HepG2 (cell line): ENCODE data around the gene CHD9. TPM values are rescaled to one million over a fixed set of nuclear protein-coding genes. Genes with fewer than 3 reads are reported as not detected.

Experiments used
- EP300 ChIP-seq, 3 experiments: sonication (generic) in 1 of 3; formaldehyde crosslinking in 1 of 3; IDR thresholded peaks; 2 replicates each; pipeline versions ENCODE4 v1.5.1 to v1.6.1; 2011 to 2020; ENCODE audit warnings: low read depth in 2 of 3, low read length in 2 of 3, borderline replicate concordance in 1 of 3, improper control_type of control experiment in 1 of 3, mild to moderate bottlenecking in 1 of 3, missing genetic modification reagents in 1 of 3, moderate library complexity in 1 of 3
- KDM5A ChIP-seq: fragments of 200-600 bp; sonication (generic); IDR thresholded peaks from 2 replicates; pipeline ENCODE4 v1.7.0; 2018; ENCODE audit warnings: antibody characterized with exemption, mild to moderate bottlenecking, low read length, borderline replicate concordance
- NFYB ChIP-seq: sonication (generic); formaldehyde crosslinking; IDR thresholded peaks from 2 replicates; pipeline ENCODE4 v1.4.0; 2020; ENCODE audit warnings: missing genetic modification reagents
- NRL ChIP-seq: sonication (generic); formaldehyde crosslinking; IDR thresholded peaks from 2 replicates; pipeline ENCODE4 v1.5.0; 2020; ENCODE audit warnings: missing genetic modification reagents, mild to moderate bottlenecking, moderate library complexity, borderline replicate concordance
- PAXIP1 ChIP-seq: sonication (generic); formaldehyde crosslinking; conservative IDR thresholded peaks from 2 replicates; pipeline ENCODE4 v1.4.0; 2020; ENCODE audit warnings: mild to moderate bottlenecking, missing genetic modification reagents, moderate library complexity
- REPIN1 ChIP-seq: sonication (generic); formaldehyde crosslinking; IDR thresholded peaks from 2 replicates; pipeline ENCODE4 v1.8.0; 2022; ENCODE audit warnings: missing genetic modification reagents, low read depth, mild to moderate bottlenecking, borderline replicate concordance
- REXO4 ChIP-seq: sonication (generic); formaldehyde crosslinking; IDR thresholded peaks from 2 replicates; pipeline ENCODE4 v1.8.0; 2022; ENCODE audit warnings: missing genetic modification reagents, mild to moderate bottlenecking, borderline replicate concordance
- SMARCC2 ChIP-seq: fragments of 450-650 bp; IDR thresholded peaks from 2 replicates; pipeline ENCODE4 v1.6.1; 2017; ENCODE audit warnings: antibody characterized with exemption, mild to moderate bottlenecking
- UBTF ChIP-seq: sonication (generic); formaldehyde crosslinking; IDR thresholded peaks from 2 replicates; pipeline ENCODE4 v1.4.0; 2020; ENCODE audit warnings: mild to moderate bottlenecking, missing genetic modification reagents
- ZFP36L1 ChIP-seq: sonication (generic); formaldehyde crosslinking; IDR thresholded peaks from 2 replicates; pipeline ENCODE4 v1.8.0; 2022; ENCODE audit warnings: mild to moderate bottlenecking, missing genetic modification reagents, moderate library complexity
- ZNF124 ChIP-seq: sonication (generic); formaldehyde crosslinking; IDR thresholded peaks from 2 replicates; pipeline ENCODE4 v1.4.0; 2020; ENCODE audit warnings: missing genetic modification reagents
- ZNF644 ChIP-seq: IDR thresholded peaks from 2 replicates; pipeline ENCODE4 v1.6.1; 2016; ENCODE audit warnings: low read depth
- ZSCAN31 ChIP-seq: sonication (generic); formaldehyde crosslinking; IDR thresholded peaks from 2 replicates; pipeline ENCODE4 v1.5.0; 2020; ENCODE audit warnings: low read depth, mild to moderate bottlenecking, missing genetic modification reagents
- polyA plus RNA-seq, 8 experiments: library from polyadenylated mRNA; depleted of rRNA in 3 of 8; stranded (reverse) in 7 of 8; unstranded in 1 of 8; fragments of >200 nt; fragmentation: Illumina TruSeq in 4 of 8; extraction: Trizol in 4 of 8; gene quantifications; 2 replicates each; pipeline versions ENCODE4 v1.2.1 to v1.2.3, GENCODE V29; 2011 to 2016; ENCODE audit warnings: low read depth in 4 of 8, missing spikeins in 1 of 8, mixed read lengths in 1 of 8; ENCODE audit not compliant: insufficient read depth in 1 of 8
- total RNA-seq, 5 experiments: library from RNA; depleted of rRNA; stranded (reverse); fragments of >200 nt; fragmentation: Illumina TruSeq; extraction: Trizol; gene quantifications; 2 replicates each; pipeline ENCODE4 v1.2.3, GENCODE V29; 2016; ENCODE audit warnings: low read depth in 1 of 5
- TF ChIP-seq, protein P1 (sequence below): sonication (generic); formaldehyde crosslinking; IDR thresholded peaks from 2 replicates; pipeline ENCODE4 v1.5.1; 2020; ENCODE audit warnings: missing genetic modification reagents, mild to moderate bottlenecking, borderline replicate concordance
- TF ChIP-seq, protein P2 (sequence below): fragments of 450-650 bp; IDR thresholded peaks from 2 replicates; pipeline ENCODE4 v1.6.1; 2017; ENCODE audit warnings: mild to moderate bottlenecking
- TF ChIP-seq, protein P3 (sequence below): sonication (generic); formaldehyde crosslinking; IDR thresholded peaks from 2 replicates; pipeline ENCODE4 v1.4.0; 2020; ENCODE audit warnings: missing genetic modification reagents

The CHD9 gene
- total and polyA plus RNA-seq, 2 of the 13 experiments (the other 11 are each of a cell fraction or from before 2014, with no cell fraction given) = 23.4 to 27.7 TPM

DNA sequence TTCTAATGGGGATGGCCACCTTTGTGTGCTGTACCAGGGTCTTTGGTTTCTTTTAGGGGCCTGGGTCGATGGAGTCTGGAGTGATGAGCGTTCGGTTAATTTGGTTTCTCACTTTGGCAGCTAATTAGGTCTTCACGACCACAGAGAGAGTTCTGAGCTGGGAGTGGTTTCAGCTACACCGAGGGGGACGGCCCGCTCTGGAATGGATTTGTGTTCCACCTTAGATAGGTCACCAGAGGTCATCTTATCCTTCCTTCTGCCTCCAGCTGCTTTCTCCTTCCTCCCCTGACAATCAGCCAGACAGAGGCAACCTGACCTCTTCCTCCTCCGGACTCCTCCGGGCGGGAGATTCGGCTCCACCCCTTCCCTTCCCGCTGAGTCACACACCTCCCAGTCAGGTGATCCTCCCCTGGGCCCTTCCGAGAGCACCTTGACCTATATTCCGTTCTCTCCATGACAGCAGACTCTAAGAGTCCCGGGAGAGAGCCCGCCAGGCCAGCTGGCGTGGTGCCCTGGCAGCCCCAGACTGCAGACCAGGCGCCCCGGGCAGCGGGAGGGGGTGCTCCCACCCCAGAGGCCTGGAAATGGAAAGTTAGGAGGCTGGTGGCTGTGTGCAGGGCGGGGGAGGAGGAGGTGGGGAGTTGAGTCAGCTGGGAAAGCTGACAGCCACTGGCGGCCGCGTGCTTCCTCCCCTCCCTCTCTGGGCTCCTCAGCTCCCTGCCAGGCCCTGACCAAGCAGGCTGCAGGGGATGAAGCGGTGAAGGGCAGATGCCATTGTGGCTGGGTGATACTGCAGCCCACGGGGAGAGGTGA, 44.7 kb downstream of the CHD9 start (continued):
- peak; percentile 48; the same call in 1 of the 2 replicates for TF ChIP-seq KDM5A
- peak; percentile 30 for TF ChIP-seq UBTF (CRISPR knock-in tag)
- peak; percentile 69; the same call in 1 of the 2 replicates for TF ChIP-seq NRL (CRISPR knock-in tag)
- TF ChIP-seq PAXIP1 = peak; percentile 72
- TF ChIP-seq ZSCAN31 (CRISPR knock-in tag) = peak; percentile 47; the same call in 1 of the 2 replicates
- TF ChIP-seq, protein P1, sequence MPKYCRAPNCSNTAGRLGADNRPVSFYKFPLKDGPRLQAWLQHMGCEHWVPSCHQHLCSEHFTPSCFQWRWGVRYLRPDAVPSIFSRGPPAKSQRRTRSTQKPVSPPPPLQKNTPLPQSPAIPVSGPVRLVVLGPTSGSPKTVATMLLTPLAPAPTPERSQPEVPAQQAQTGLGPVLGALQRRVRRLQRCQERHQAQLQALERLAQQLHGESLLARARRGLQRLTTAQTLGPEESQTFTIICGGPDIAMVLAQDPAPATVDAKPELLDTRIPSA (CRISPR knock-in tag) = no peak
- 0 out of 2 replicates have a peak, but pooled peaks have one; percentile 55 for TF ChIP-seq ZNF644 (CRISPR knock-in tag)
- TF ChIP-seq, protein P2, sequence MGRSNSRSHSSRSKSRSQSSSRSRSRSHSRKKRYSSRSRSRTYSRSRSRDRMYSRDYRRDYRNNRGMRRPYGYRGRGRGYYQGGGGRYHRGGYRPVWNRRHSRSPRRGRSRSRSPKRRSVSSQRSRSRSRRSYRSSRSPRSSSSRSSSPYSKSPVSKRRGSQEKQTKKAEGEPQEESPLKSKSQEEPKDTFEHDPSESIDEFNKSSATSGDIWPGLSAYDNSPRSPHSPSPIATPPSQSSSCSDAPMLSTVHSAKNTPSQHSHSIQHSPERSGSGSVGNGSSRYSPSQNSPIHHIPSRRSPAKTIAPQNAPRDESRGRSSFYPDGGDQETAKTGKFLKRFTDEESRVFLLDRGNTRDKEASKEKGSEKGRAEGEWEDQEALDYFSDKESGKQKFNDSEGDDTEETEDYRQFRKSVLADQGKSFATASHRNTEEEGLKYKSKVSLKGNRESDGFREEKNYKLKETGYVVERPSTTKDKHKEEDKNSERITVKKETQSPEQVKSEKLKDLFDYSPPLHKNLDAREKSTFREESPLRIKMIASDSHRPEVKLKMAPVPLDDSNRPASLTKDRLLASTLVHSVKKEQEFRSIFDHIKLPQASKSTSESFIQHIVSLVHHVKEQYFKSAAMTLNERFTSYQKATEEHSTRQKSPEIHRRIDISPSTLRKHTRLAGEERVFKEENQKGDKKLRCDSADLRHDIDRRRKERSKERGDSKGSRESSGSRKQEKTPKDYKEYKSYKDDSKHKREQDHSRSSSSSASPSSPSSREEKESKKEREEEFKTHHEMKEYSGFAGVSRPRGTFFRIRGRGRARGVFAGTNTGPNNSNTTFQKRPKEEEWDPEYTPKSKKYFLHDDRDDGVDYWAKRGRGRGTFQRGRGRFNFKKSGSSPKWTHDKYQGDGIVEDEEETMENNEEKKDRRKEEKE = no peak
- TF ChIP-seq, protein P3, sequence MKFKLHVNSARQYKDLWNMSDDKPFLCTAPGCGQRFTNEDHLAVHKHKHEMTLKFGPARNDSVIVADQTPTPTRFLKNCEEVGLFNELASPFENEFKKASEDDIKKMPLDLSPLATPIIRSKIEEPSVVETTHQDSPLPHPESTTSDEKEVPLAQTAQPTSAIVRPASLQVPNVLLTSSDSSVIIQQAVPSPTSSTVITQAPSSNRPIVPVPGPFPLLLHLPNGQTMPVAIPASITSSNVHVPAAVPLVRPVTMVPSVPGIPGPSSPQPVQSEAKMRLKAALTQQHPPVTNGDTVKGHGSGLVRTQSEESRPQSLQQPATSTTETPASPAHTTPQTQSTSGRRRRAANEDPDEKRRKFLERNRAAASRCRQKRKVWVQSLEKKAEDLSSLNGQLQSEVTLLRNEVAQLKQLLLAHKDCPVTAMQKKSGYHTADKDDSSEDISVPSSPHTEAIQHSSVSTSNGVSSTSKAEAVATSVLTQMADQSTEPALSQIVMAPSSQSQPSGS (CRISPR knock-in tag) = no peak
- TF ChIP-seq REPIN1 (CRISPR knock-in tag) = no peak
- TF ChIP-seq EP300 (IDR thresholded peaks at IDR 0.05; ENCODE audit: low read depth in 2 of 2, low read length in 2 of 2) = peak in 1 of 2 experiments; percentile 31; a peak in 1 of 4 replicates
- TF ChIP-seq EP300 (CRISPR knock-in tag; IDR thresholded peaks at IDR 0.05; ENCODE audit: borderline replicate concordance) = peak; percentile 24; the same call in 1 of the 2 replicates
- TF ChIP-seq ZNF124 (CRISPR knock-in tag) = no peak
- no peak for TF ChIP-seq REXO4 (CRISPR knock-in tag)
- TF ChIP-seq SMARCC2 = no peak
- TF ChIP-seq NFYB (CRISPR knock-in tag) = peak; percentile 19; the same call in 1 of the 2 replicates
- no peak for TF ChIP-seq ZFP36L1 (CRISPR knock-in tag)
